Activated CD8-positive, alpha-beta T cell treated with anti-CD3 and anti-CD28 coated beads, Interleukin-2, amount 10 ng/mL, durations not matched to agents 7 days and 5 days (primary cell): ENCODE measurements around the gene SEC22C. TPM values are rescaled to one million over a fixed set of nuclear protein-coding genes. Genes with fewer than 3 reads are reported as not detected.

Experiments used
- ATAC-seq: fragments of 150-1000 bp; cut with Tn5 transposase; one replicate; pipeline ENCODE4 v1.10.0; 2021; ENCODE audit warnings: moderate library complexity
- CTCF ChIA-PET: fragments of 350-600 bp; sonication (Branson Sonifier 250); formaldehyde crosslinking; loops from one replicate; lab custom pipeline; 2021; ENCODE audit warnings: antibody characterized with exemption; lab: Charles Lee
- POLR2A ChIA-PET: fragments of 350-600 bp; sonication (Branson Sonifier 250); formaldehyde crosslinking; loops from one replicate; lab custom pipeline; 2021; ENCODE audit warnings: antibody characterized with exemption; lab: Charles Lee
- DNase-seq: peaks from one replicate; pipeline ENCODE4 v3.0.0-alpha.2; 2020
- H3K27ac Mint-ChIP-seq: one replicate; pipeline ENCODE4 v1.8.0; 2021; ENCODE audit warnings: mild to moderate bottlenecking, mixed read lengths
- H3K27me3 Mint-ChIP-seq: one replicate; pipeline ENCODE4 v1.8.0; 2021; ENCODE audit warnings: low read depth, mixed read lengths
- H3K36me3 Mint-ChIP-seq: one replicate; pipeline ENCODE4 v1.8.0; 2021; ENCODE audit warnings: low read depth, mixed read lengths
- H3K4me1 Mint-ChIP-seq: one replicate; pipeline ENCODE4 v1.8.0; 2021; ENCODE audit warnings: low read depth, mixed read lengths
- H3K4me3 Mint-ChIP-seq: one replicate; pipeline ENCODE4 v1.8.0; 2021; ENCODE audit warnings: mild to moderate bottlenecking, mixed read lengths
- H3K9me3 Mint-ChIP-seq: one replicate; pipeline ENCODE4 v1.8.0; 2022; ENCODE audit warnings: mixed read lengths; ENCODE audit not compliant: insufficient read depth
- total RNA-seq, 2 experiments: library from RNA; stranded (reverse); gene quantifications; one replicate each; pipeline ENCODE4 v1.2.3, GENCODE V29; 2021

SEC22C gene
- total RNA-seq, 2 experiments from 2014 or later, result 49.3 to 51.4 TPM

GRCh38 chr3:42513521-42513920, 68.2 kb downstream of the SEC22C start:
- Mint-ChIP-seq H3K27me3 (no peaks in the 10 kb centered on the region), H3K27ac (no peak overlapping the region), H3K4me1 (peaks cover 12% of the 10 kb centered on the region), H3K9me3 (no peaks in the 10 kb centered on the region), H3K36me3 (no peaks in the 10 kb centered on the region), H3K4me3 (no peak overlapping the region)
- ChIA-PET POLR2A (no interaction called here), CTCF (interaction anchor here (1.2 kb wide), 2 partner anchors 11 to 23 kb away, joined by 3 to 6 read pairs; partner anchors contain the start of gene VIPR1)
- ATAC-seq (no peak), DNase-seq (no peak)

DNA sequence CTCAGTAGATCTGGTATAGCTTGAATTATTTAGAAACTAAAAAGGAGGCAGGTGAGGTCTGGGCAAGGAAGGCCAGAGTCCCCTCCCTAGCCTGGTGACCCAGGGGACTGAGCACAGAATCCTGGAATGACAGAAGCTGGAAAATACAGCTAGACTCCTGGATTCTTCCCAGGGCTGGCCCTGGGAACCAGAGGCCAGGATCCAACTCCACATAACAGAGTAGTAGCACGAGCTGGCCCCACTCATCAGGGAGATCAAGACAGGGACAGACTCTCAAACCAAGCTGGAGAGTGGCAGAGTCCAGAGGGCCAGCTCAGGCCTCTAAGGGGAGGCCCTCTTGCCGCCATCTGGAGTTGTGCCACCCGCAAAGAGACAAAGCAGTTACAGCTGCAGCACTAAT, 68.6 kb downstream of the SEC22C start:
- peaks cover 14% of the 10 kb centered on the region for H3K4me1 Mint-ChIP-seq
- ChIA-PET POLR2A (interaction anchor here (1.4 kb wide), 1 partner anchor 9 kb away, joined by 4 read pairs; no protein-coding TSS in a partner anchor), CTCF (interaction anchor here (1.2 to 2.9 kb wide), 4 partner anchors 11 to 27 kb away, joined by 3 to 14 read pairs (median 6); partner anchors contain the start of gene VIPR1)
- H3K36me3 Mint-ChIP-seq, result no peaks in the 10 kb centered on the region
- H3K27ac Mint-ChIP-seq, result no peak overlapping the region
- H3K27me3 Mint-ChIP-seq, result no peaks in the 10 kb centered on the region
- no peak for ATAC-seq
- no peaks in the 10 kb centered on the region for H3K9me3 Mint-ChIP-seq
- no peak overlapping the region for H3K4me3 Mint-ChIP-seq
- no peak for DNase-seq

DNA sequence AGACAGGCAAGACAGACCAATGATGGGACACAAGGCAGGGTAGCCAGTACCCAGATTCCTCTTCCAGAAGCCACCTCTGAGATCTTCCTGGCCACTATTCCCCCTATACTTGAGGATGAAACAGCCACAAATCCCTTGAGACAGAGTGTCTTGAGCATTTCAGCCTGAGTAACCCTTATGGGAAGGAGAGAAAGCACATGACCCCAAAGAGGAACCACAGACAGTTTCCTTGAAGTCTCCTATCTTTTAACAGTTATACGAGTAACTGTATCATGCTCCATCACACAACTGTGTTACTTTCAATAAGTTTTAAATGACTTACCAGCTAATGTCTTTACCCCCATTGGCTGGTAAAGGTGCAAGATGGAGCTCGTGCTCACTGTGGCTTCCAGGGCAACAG, 70.0 kb downstream of the SEC22C start:
- ATAC-seq (no peak), DNase-seq (no peak)
- ChIA-PET POLR2A (interaction anchor here (1.4 kb wide), 1 partner anchor 8 kb away, joined by 4 read pairs; no protein-coding TSS in a partner anchor), CTCF (interaction anchor here (1.4 to 6.0 kb wide), 3 partner anchors 10 to 28 kb away, joined by 5 to 44 read pairs (median 14); partner anchors contain the start of gene VIPR1)
- no peaks in the 10 kb centered on the region for H3K27me3 Mint-ChIP-seq
- H3K27ac Mint-ChIP-seq, result no peak overlapping the region
- no peaks in the 10 kb centered on the region for H3K9me3 Mint-ChIP-seq
- no peaks in the 10 kb centered on the region for H3K36me3 Mint-ChIP-seq
- no peak overlapping the region for H3K4me3 Mint-ChIP-seq
- H3K4me1 Mint-ChIP-seq, result peaks cover 26% of the 10 kb centered on the region

DNA sequence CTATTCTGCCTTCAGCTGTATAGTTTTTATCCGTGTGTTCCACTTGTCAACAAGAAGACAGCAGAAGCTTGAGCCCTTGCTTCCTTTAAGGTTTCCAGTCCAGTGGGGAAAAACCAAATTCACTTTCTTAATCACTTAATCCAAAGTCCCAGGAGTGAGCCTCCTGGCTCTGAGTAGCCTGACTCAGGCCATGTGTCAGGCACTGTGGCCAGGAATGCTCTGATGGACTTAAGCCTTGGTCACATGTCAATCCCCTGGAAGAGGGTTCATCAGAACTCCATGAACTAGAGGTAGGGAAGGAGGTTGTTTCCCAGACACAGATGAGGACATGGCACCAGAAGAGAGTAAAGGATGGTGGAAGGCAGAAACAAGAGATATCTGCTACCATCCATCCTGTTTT, 70.6 kb downstream of the SEC22C start:
- CTCF ChIA-PET, result interaction anchor here (1.0 to 6.0 kb wide), 4 partner anchors 8 to 29 kb away, joined by 3 to 44 read pairs (median 10); partner anchors contain the start of gene VIPR1
- Mint-ChIP-seq H3K27me3 (no peaks in the 10 kb centered on the region), H3K36me3 (no peaks in the 10 kb centered on the region), H3K4me3 (no peak overlapping the region), H3K4me1 (peaks cover 26% of the 10 kb centered on the region), H3K9me3 (no peaks in the 10 kb centered on the region), H3K27ac (no peak overlapping the region)
- DNase-seq (no peak), ATAC-seq (no peak)
- POLR2A ChIA-PET, result no interaction called here

DNA sequence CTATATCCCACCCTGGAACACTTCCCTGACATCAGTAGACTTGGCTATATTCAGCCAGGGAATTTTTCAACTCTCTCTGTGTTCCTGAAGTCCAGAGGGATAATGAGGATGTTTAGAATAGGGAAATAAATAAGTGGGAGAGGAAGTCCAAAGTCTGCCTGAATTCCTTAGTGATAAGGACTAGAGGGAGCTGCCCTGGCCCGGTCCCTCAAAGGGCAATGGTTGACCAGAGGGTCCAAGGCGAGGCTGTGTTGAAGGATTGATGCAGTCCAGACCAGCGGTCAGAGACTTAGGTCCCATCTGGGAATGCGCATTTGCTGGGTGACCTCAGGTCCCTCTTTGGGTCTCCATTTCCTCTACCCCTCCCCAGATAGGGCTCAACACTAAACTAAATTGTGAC, 71.4 kb downstream of the SEC22C start:
- Mint-ChIP-seq H3K4me3 (no peak overlapping the region), H3K36me3 (no peaks in the 10 kb centered on the region), H3K4me1 (peaks cover 26% of the 10 kb centered on the region), H3K9me3 (no peaks in the 10 kb centered on the region), H3K27ac (no peak overlapping the region), H3K27me3 (no peaks in the 10 kb centered on the region)
- no peak for ATAC-seq
- ChIA-PET CTCF (interaction anchor here (1.0 to 6.0 kb wide), 5 partner anchors 8 to 47 kb away, joined by 3 to 44 read pairs (median 5); partner anchors contain the start of gene VIPR1), POLR2A (interaction anchor here (0.9 kb wide), 1 partner anchor 34 kb away, joined by 3 read pairs; no protein-coding TSS in a partner anchor)
- no peak for DNase-seq

GRCh38 chr3:42509111-42509510, 72.7 kb downstream of the SEC22C start:
- no peaks in the 10 kb centered on the region for H3K9me3 Mint-ChIP-seq
- DNase-seq (no peak), ATAC-seq (no peak)
- CTCF ChIA-PET, result interaction anchor here (1.1 to 6.0 kb wide), 4 partner anchors 17 to 38 kb away, joined by 4 to 44 read pairs (median 5); no protein-coding TSS in a partner anchor
- no peak overlapping the region for H3K4me3 Mint-ChIP-seq
- H3K4me1 Mint-ChIP-seq, result peaks cover 29% of the 10 kb centered on the region
- no peak overlapping the region for H3K27ac Mint-ChIP-seq
- POLR2A ChIA-PET, result no interaction called here
- H3K36me3 Mint-ChIP-seq, result no peaks in the 10 kb centered on the region
- H3K27me3 Mint-ChIP-seq, result no peaks in the 10 kb centered on the region

DNA sequence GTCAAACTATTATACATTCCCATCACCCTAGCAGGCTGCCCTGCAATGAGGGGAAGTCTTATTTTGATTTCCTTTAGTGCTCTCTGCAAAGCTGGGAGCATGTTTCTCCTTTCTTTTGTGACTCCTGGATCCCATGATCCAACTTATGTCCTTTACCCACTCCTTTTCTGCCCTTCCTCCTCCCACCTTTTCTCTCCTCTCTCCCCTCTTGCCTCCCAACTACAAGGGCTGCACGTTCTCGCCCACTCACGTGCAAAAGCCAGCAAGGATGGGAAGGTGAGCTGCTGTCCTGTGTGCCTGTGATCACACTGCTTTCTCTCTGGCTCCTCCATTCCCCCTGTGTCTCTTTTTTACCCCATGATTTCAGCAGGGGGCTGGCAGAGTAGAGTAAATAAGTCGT, 73.2 kb downstream of the SEC22C start:
- ATAC-seq (no peak), DNase-seq (no peak)
- Mint-ChIP-seq H3K9me3 (no peaks in the 10 kb centered on the region), H3K4me3 (no peak overlapping the region), H3K36me3 (no peaks in the 10 kb centered on the region), H3K27ac (no peak overlapping the region), H3K4me1 (peaks cover 33% of the 10 kb centered on the region), H3K27me3 (no peaks in the 10 kb centered on the region)
- POLR2A ChIA-PET, result no interaction called here
- CTCF ChIA-PET, result interaction anchor here (1.1 to 6.0 kb wide), 3 partner anchors 18 to 39 kb away, joined by 4 to 44 read pairs (median 5); no protein-coding TSS in a partner anchor

DNA sequence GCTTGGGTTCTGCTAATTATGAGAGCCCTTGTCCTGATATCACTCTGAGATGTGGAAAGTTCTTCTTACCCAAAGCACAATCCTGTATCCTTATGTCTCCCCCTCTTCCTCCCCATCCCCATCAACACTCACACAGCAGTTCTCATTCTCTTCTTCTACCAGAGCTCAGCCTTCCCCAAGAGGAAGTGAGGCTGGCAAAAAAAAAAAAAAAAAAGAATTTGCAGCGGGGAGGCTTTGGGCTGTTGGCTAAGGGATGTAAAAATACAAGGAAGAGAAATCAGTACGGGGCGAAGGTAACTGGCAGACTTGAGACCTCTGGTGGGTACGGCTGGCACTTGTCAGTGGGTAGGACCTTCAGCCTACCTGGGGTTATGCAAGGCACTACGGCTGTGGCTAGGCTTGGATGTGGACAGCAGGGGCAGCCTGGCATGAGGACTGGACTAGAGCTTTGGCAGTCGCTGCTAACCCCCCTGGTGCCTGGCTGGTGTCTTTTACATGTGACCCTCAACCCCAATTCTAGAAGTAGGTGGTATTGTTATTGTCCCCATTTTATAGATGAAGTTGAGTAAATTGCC, 73.9 kb downstream of the SEC22C start:
- H3K27me3 Mint-ChIP-seq, result peaks cover 2% of the 10 kb centered on the region
- no peak for ATAC-seq
- no peak overlapping the region for H3K4me3 Mint-ChIP-seq
- H3K36me3 Mint-ChIP-seq, result no peaks in the 10 kb centered on the region
- no peak for DNase-seq
- ChIA-PET POLR2A (no interaction called here), CTCF (interaction anchor here (1.3 to 6.0 kb wide), 3 partner anchors 27 to 260 kb away, joined by 5 to 44 read pairs (median 5); no protein-coding TSS in a partner anchor)
- H3K27ac Mint-ChIP-seq, result peak overlapping the region; percentile 65
- peaks cover 40% of the 10 kb centered on the region for H3K4me1 Mint-ChIP-seq
- H3K9me3 Mint-ChIP-seq, result no peaks in the 10 kb centered on the region

- Mint-ChIP-seq H3K27ac (peak overlapping the region; percentile 65), H3K27me3 (peaks cover 2% of the 10 kb centered on the region), H3K4me3 (no peak overlapping the region), H3K4me1 (peaks cover 41% of the 10 kb centered on the region), H3K36me3 (no peaks in the 10 kb centered on the region), H3K9me3 (no peaks in the 10 kb centered on the region)
- CTCF ChIA-PET, result interaction anchor here (1.3 to 6.0 kb wide), 3 partner anchors 28 to 260 kb away, joined by 5 to 44 read pairs (median 5); no protein-coding TSS in a partner anchor
- POLR2A ChIA-PET, result no interaction called here
- ATAC-seq (no peak), DNase-seq (no peak)
These were observed 74.5 kb downstream of the SEC22C start for GRCh38 chr3:42507252-42507651.

DNA sequence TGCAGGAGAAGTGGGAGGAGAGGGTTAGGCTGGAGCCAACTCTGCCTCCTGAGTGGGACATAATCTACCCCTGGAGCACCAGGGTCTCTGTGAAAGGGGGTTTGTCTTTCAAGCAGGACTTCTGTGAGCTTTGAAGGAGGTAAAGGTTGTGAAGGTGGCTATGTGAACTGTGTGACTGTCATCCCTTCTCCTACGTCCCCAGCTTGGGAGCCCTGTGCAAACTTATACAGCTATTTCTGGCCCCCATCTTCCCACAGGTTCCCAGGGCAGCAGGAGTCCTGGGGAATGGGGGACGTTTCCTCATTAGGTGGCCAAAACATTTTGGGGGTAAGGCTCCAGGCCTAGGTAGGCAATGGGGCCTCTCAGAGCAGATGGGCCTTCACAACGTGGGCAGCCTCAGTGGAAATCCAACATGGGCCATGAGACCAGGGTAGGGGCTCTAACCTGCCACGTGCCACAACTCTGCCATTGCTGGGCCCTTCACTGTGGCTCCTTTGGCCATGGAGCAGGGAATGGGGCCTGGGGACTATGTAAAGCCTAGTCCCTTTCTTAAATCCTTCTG, 75.8 kb downstream of the SEC22C start:
- Mint-ChIP-seq H3K4me3 (no peak overlapping the region), H3K27ac (no peak overlapping the region), H3K27me3 (peaks cover 8% of the 10 kb centered on the region), H3K4me1 (peaks cover 42% of the 10 kb centered on the region), H3K36me3 (no peaks in the 10 kb centered on the region), H3K9me3 (no peaks in the 10 kb centered on the region)
- POLR2A ChIA-PET, result no interaction called here
- ATAC-seq (no peak), DNase-seq (no peak)
- CTCF ChIA-PET, result interaction anchor here (1.3 kb wide), 1 partner anchor 31 kb away, joined by 4 read pairs; no protein-coding TSS in a partner anchor

DNA sequence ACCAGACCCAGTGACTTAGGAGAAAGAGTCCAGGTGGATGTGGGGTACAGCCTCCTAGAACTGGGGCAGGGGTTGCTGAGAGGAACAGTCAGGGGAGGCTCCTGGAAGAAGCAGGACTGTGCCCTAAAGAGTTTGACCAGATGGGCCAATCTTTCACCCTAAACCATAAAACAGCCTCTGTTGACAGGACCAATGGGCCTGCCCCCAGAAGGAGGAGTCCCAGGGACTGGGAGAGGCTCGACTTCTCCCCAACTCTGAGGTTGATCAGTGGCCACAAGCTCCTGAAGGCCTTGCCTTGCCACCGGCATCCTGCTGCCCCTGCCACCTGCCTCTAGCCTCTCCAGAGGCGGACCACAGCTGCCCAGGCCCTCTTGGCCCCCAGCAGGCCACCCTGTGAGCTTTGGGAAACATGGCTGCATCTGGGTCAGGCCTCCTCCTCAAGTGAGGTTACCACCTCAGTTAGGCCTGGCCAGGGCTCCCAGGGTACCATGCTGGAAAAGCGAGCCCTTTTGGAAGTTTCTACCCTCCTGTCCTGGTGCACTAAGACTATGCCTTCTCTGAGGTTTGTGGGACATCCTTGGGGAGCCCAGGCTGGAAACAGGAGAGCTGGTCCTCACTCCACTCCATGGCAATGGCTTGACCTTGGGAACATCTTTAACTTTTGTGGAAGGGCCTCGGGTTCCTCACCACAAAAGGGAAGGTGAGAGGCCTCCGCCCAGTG, 76.5 kb downstream of the SEC22C start:
- no peak overlapping the region for H3K27ac Mint-ChIP-seq
- ChIA-PET POLR2A (no interaction called here), CTCF (interaction anchor here (1.3 kb wide), 1 partner anchor 31 kb away, joined by 4 read pairs; no protein-coding TSS in a partner anchor)
- ATAC-seq (no peak), DNase-seq (no peak)
- no peaks in the 10 kb centered on the region for H3K9me3 Mint-ChIP-seq
- H3K27me3 Mint-ChIP-seq, result peaks cover 15% of the 10 kb centered on the region
- no peaks in the 10 kb centered on the region for H3K36me3 Mint-ChIP-seq
- peaks cover 44% of the 10 kb centered on the region for H3K4me1 Mint-ChIP-seq
- H3K4me3 Mint-ChIP-seq, result no peak overlapping the region
